Measurements from ENCODE around the gene AFG3L2.

AFG3L2 gene

GRCh38 chr18:12336887-12337286 is 40.1 kb downstream of the AFG3L2 start:
- H3K4me3 ChIP-seq (ENCODE audit: low read length): no peak overlapping the region
- H3K9me3 ChIP-seq (ENCODE audit: low read length): peaks cover 12% of the 10 kb centered on the region
- H2AFZ ChIP-seq (ENCODE audit: low read depth, low read length): no peak overlapping the region
- H3K36me3 ChIP-seq (ENCODE audit: insufficient read depth, low read length): peaks cover 64% of the 10 kb centered on the region
- H3K27me3 ChIP-seq (ENCODE audit: insufficient read depth, low read length): no peaks in the 10 kb centered on the region
- peaks cover 6% of the 10 kb centered on the region for H3K4me1 ChIP-seq (ENCODE audit: insufficient read depth, low read length)

GRCh38 chr18:12336171-12336613 is 40.8 kb downstream of the AFG3L2 start:
- Histone ChIP-seq H3K36me3 (ENCODE audit: insufficient read depth, low read length) (peaks cover 58% of the 10 kb centered on the region), H3K4me1 (ENCODE audit: insufficient read depth, low read length) (peaks cover 6% of the 10 kb centered on the region), H2AFZ (ENCODE audit: low read depth, low read length) (no peak overlapping the region), H3K4me3 (ENCODE audit: low read length) (no peak overlapping the region), H3K27me3 (ENCODE audit: insufficient read depth, low read length) (no peaks in the 10 kb centered on the region), H3K9me3 (ENCODE audit: low read length) (peaks cover 12% of the 10 kb centered on the region)

DNA sequence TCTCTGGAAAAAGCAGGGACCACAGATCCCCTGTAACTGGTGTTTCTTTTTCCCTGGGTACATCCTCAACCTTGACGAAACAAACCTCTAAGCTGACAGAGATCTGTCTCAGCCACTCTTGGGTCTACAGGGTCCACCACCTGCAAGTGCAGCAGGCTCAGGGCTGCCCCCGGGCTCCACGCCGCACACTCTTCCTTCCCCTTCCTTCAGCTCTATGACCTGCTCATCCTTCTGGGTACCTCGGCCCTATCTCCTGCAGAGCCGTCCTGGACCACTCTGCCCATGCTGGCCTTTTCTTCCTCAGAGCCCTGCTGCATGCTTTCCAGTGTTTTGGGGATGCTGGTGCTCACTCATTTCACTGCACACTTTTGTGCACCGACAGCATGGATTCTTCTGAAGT is 41.5 kb downstream of the AFG3L2 start:
- no peaks in the 10 kb centered on the region for H3K27me3 ChIP-seq (ENCODE audit: insufficient read depth, low read length)
- H3K36me3 ChIP-seq (ENCODE audit: insufficient read depth, low read length): peaks cover 59% of the 10 kb centered on the region
- H3K4me3 ChIP-seq (ENCODE audit: low read length): no peak overlapping the region
- peaks cover 6% of the 10 kb centered on the region for H3K4me1 ChIP-seq (ENCODE audit: insufficient read depth, low read length)
- H3K9me3 ChIP-seq (ENCODE audit: low read length): peaks cover 12% of the 10 kb centered on the region
- H2AFZ ChIP-seq (ENCODE audit: low read depth, low read length): no peak overlapping the region

GRCh38 chr18:12334863-12335262 is 42.2 kb downstream of the AFG3L2 start:
- H3K4me1 ChIP-seq (ENCODE audit: insufficient read depth, low read length): peaks cover 6% of the 10 kb centered on the region
- H3K36me3 ChIP-seq (ENCODE audit: insufficient read depth, low read length): peaks cover 63% of the 10 kb centered on the region
- H3K4me3 ChIP-seq (ENCODE audit: low read length): no peak overlapping the region
- H3K27me3 ChIP-seq (ENCODE audit: insufficient read depth, low read length): no peaks in the 10 kb centered on the region
- H3K9me3 ChIP-seq (ENCODE audit: low read length): peaks cover 12% of the 10 kb centered on the region
- H2AFZ ChIP-seq (ENCODE audit: low read depth, low read length): no peak overlapping the region

GRCh38 chr18:12334366-12334808 is 42.6 kb downstream of the AFG3L2 start:
- Histone ChIP-seq H3K4me3 (ENCODE audit: low read length) (no peak overlapping the region), H3K36me3 (ENCODE audit: insufficient read depth, low read length) (peaks cover 68% of the 10 kb centered on the region), H2AFZ (ENCODE audit: low read depth, low read length) (no peak overlapping the region), H3K9me3 (ENCODE audit: low read length) (peaks cover 12% of the 10 kb centered on the region), H3K27me3 (ENCODE audit: insufficient read depth, low read length) (no peaks in the 10 kb centered on the region), H3K4me1 (ENCODE audit: insufficient read depth, low read length) (peaks cover 6% of the 10 kb centered on the region)

DNA sequence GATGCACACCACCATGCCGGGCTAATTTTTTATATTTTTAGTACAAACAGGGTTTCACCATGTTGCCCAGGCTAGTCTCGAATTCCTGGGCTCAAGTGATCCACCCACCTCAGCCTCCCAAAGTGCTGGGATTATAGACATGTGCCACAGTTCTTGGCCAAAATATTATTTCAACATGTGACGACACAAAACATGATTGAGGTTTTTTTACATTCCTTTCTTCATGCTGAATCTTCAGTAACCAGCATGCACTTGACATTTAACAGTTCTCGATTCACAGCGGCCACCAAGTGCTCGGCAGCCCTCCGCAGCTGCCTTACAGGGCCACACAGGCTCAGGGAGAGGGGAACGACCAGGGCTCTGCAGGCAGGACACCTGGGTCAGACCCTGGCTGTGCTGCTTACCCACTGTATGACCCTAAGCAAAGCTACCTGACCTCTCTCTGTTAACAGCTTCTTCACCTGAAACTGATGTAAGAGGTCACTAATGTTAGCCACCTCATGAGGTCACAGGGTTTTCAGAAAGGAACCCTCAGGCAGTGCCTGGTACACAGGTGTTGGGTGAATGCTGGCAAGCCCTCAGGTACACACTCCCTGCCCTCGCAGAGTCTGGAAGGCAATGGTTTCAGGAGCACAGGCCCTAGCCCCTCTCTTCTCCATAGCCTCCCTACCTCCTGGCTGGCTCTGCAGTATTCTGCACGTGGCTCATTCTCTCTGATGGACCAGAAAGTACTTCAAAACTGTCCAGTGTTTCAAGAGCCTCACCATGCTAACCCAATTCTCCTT is 43.3 kb downstream of the AFG3L2 start:
- H3K4me1 ChIP-seq (ENCODE audit: insufficient read depth, low read length): peaks cover 6% of the 10 kb centered on the region
- no peak overlapping the region for H2AFZ ChIP-seq (ENCODE audit: low read depth, low read length)
- no peak overlapping the region for H3K4me3 ChIP-seq (ENCODE audit: low read length)
- H3K27me3 ChIP-seq (ENCODE audit: insufficient read depth, low read length): no peaks in the 10 kb centered on the region
- peaks cover 70% of the 10 kb centered on the region for H3K36me3 ChIP-seq (ENCODE audit: insufficient read depth, low read length)
- peaks cover 12% of the 10 kb centered on the region for H3K9me3 ChIP-seq (ENCODE audit: low read length)

DNA sequence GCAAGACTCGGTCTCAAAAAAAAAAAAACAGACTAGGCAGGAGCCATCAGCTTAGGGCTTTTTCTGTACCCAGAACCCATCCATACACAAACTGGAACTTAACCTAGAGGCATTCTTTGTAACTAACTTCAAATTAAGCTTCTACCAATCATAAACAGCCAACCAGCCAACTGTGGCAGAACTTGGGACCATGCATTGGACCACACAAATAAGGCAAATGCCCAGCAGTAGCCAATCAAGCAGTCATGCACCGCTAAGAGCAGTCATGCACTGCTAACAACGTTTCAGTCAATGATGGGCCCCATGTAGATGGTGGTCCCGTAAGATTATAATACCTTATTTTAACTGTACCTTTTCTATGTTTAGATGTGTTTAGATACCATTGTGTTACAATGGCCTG is 46.3 kb downstream of the AFG3L2 start:
- H3K4me1 ChIP-seq (ENCODE audit: insufficient read depth, low read length): no peaks in the 10 kb centered on the region
- no peak overlapping the region for H2AFZ ChIP-seq (ENCODE audit: low read depth, low read length)
- peaks cover 71% of the 10 kb centered on the region for H3K36me3 ChIP-seq (ENCODE audit: insufficient read depth, low read length)
- H3K4me3 ChIP-seq (ENCODE audit: low read length): no peak overlapping the region
- no peaks in the 10 kb centered on the region for H3K27me3 ChIP-seq (ENCODE audit: insufficient read depth, low read length)
- H3K9me3 ChIP-seq (ENCODE audit: low read length): peaks cover 5% of the 10 kb centered on the region

DNA sequence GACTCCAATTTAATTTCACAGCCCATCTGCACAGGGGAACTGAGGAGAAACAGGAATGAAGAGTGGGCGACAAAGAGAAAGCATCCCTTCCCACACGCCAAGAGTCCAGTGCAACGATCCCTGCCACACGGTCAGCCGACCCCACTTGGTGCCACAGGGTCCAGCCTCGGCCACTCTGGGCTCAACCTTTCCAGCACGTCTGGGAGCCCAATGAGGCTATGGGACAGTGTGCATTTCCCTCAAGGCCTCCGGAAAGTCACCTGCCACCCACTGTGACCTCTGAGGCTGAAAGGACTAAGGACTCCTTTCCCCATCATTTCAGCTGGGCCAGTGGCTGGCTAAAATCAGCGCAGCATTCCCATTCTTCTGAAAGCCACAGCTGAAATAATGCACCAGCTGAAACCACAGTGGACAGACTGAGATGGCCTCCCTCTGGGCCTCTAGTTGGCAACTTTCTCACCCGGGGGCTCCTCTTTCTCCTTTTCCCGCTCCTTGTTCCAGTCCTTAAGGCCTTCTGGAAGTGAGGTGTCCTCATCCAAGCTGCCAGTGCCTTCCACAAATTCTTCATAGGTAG is 47.8 kb downstream of the AFG3L2 start:
- H3K4me3 ChIP-seq (ENCODE audit: low read length): no peak overlapping the region
- H3K36me3 ChIP-seq (ENCODE audit: insufficient read depth, low read length): peaks cover 70% of the 10 kb centered on the region
- H3K9me3 ChIP-seq (ENCODE audit: low read length): peaks cover 12% of the 10 kb centered on the region

GRCh38 chr18:12328179-12328823 is 48.7 kb downstream of the AFG3L2 start:
- H3K36me3 ChIP-seq (ENCODE audit: insufficient read depth, low read length): peaks cover 61% of the 10 kb centered on the region
- no peak overlapping the region for H2AFZ ChIP-seq (ENCODE audit: low read depth, low read length)
- H3K4me3 ChIP-seq (ENCODE audit: low read length): no peak overlapping the region
- H3K9me3 ChIP-seq (ENCODE audit: low read length): peaks cover 9% of the 10 kb centered on the region
- no peaks in the 10 kb centered on the region for H3K27me3 ChIP-seq (ENCODE audit: insufficient read depth, low read length)
- H3K4me1 ChIP-seq (ENCODE audit: insufficient read depth, low read length): no peaks in the 10 kb centered on the region

More for the DNA sequence above, 47.8 kb downstream of the AFG3L2 start:
- no peaks in the 10 kb centered on the region for H3K4me1 ChIP-seq (ENCODE audit: insufficient read depth, low read length)
- H3K27me3 ChIP-seq (ENCODE audit: insufficient read depth, low read length): no peaks in the 10 kb centered on the region
- no peak overlapping the region for H2AFZ ChIP-seq (ENCODE audit: low read depth, low read length)

DNA sequence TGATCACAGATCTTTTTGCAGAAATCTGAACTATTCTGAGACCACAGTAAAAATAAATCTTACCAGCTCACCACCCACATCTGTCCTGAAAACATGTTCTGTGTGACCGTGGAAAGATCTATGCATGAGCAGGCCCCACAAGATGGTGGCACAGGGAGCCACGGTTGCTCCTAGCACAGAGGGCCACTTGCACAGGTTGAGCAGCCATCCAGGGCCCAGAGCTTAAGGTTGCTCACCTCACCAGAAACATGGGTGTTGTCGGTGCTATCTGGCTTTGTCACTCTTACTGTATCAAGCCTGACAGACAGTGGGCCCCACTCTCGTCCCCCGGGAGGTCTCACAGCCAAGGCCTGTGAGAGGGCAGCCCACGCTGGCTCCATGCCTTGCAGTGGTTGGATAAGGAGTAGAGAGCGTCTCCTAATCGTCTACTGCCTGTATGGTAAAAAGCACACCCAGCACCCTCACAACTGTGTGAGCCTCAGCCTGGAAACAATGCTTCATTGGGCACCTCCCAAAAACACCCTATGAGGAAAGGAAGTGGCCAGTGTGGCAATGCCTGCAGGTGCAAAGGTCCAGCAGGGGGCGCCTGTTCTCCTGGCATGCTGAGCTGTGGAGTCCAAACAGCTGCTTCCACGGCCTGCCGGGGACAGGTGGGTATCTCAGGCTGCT is 49.4 kb downstream of the AFG3L2 start:
- Histone ChIP-seq H3K4me3 (ENCODE audit: low read length) (no peak overlapping the region), H2AFZ (ENCODE audit: low read depth, low read length) (no peak overlapping the region), H3K9me3 (ENCODE audit: low read length) (peaks cover 9% of the 10 kb centered on the region), H3K27me3 (ENCODE audit: insufficient read depth, low read length) (no peaks in the 10 kb centered on the region), H3K36me3 (ENCODE audit: insufficient read depth, low read length) (peaks cover 60% of the 10 kb centered on the region), H3K4me1 (ENCODE audit: insufficient read depth, low read length) (no peaks in the 10 kb centered on the region)

DNA sequence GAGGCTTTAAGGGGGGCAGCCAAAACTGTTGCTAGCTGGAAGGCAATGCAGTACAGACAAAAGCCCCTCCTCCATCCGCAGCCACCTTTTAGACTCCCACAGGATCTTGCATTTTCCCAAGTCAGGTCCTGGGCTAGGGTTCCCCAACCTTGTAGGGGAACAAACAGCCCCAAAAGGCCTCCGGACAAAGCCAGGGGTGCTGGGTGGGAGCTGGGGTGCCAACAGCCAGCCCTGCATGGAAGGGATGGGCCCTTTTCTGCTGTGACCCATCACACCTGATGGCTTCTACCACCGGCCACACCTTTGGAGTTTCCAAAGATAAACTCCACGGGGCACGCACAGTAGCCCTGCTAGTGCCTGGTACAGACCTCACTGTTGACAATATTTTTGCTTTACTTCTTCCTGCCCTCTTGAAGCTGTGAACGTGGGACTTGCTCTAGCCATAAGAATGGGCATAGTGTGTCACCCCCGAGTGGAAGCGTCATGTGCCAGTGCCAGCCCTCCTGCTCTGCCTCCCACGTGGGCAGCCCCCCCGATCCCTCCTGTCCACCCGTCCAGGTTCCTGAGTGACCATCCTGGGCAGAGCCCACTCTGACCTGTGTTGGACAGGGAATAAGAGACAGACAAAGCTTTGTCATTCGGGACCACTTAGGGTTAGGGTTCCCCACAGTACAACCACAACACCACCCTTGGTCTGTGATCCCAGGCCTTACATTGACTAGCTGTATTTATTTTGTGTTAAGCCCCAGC is 50.1 kb downstream of the AFG3L2 start:
- peaks cover 9% of the 10 kb centered on the region for H3K9me3 ChIP-seq (ENCODE audit: low read length)
- H3K27me3 ChIP-seq (ENCODE audit: insufficient read depth, low read length): no peaks in the 10 kb centered on the region
- H3K4me3 ChIP-seq (ENCODE audit: low read length): no peak overlapping the region
- no peaks in the 10 kb centered on the region for H3K4me1 ChIP-seq (ENCODE audit: insufficient read depth, low read length)
- H2AFZ ChIP-seq (ENCODE audit: low read depth, low read length): no peak overlapping the region
- H3K36me3 ChIP-seq (ENCODE audit: insufficient read depth, low read length): peaks cover 60% of the 10 kb centered on the region

DNA sequence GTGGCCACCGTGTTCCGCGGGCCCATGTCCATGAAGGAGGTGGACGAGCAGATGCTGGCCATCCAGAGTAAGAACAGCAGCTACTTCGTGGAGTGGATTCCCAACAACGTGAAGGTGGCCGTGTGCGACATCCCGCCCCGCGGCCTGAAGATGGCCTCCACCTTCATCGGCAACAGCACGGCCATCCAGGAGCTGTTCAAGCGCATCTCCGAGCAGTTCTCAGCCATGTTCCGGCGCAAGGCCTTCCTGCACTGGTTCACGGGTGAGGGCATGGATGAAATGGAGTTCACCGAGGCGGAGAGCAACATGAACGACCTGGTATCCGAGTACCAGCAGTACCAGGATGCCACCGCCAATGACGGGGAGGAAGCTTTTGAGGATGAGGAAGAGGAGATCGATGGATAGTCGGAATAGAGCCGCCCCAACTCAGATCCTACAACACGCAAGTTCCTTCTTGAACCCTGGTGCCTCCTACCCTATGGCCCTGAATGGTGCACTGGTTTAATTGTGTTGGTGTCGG is 51.2 kb downstream of the AFG3L2 start:
- H3K4me3 ChIP-seq (ENCODE audit: low read length): no peak overlapping the region
- peaks cover 62% of the 10 kb centered on the region for H3K36me3 ChIP-seq (ENCODE audit: insufficient read depth, low read length)
- H3K27me3 ChIP-seq (ENCODE audit: insufficient read depth, low read length): no peaks in the 10 kb centered on the region
- no peaks in the 10 kb centered on the region for H3K4me1 ChIP-seq (ENCODE audit: insufficient read depth, low read length)
- no peak overlapping the region for H2AFZ ChIP-seq (ENCODE audit: low read depth, low read length)
- H3K9me3 ChIP-seq (ENCODE audit: low read length): peaks cover 9% of the 10 kb centered on the region
